NB4 (cell line): ENCODE data around the gene LRP11.

Experiments
- CTCF ChIP-seq: IDR thresholded peaks from one replicate; pipeline ENCODE4 v1.5.1; 2012; ENCODE audit warnings: low read depth, low read length
- POLR2A ChIP-seq: IDR thresholded peaks from 2 replicates; pipeline ENCODE4 v1.6.1; 2011; ENCODE audit warnings: mild to moderate bottlenecking; ENCODE audit not compliant: insufficient read length; ENCODE audit errors: extremely low read depth

DNA sequence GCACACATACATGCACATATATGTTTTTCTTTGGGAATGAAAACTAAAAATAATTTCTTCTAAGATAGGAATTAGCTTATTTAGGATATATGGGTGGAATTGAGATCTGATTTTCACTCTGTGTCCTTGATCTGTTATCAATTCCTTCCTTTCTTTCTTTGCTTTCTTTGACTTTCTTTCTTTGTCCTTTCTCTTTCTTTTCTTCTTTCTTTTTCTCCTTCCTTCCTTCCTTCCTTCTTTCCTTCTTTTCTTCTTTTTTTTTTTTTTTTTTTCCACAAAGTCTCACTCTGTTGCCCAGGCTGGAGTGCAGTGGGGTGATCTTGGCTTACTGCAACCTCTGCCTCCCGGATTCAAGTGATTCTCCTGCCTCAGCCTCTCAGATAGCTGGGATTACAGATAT lies 86.5 kb downstream of the LRP11 start:
- TF ChIP-seq CTCF (no peak), POLR2A (no peak)
